H1 (cell line): ENCODE measurements around the gene CMKLR1.

Source experiments
- ASH2L ChIP-seq: fragments of 200-600, 300-600 bp; sonication (generic); IDR thresholded peaks from one replicate; pipeline ENCODE4 v1.7.1; 2017; ENCODE audit warnings: low read length
- ATF3 ChIP-seq: IDR thresholded peaks from 2 replicates; pipeline ENCODE4 v1.6.1; 2011; ENCODE audit warnings: low read depth, mild to moderate bottlenecking, low read length; ENCODE audit not compliant: insufficient read depth
- BCL11A ChIP-seq, 2 experiments: IDR thresholded peaks; one replicate each; pipeline ENCODE4 v1.6.1; 2011; ENCODE audit warnings: low read depth in 2 of 2, low read length in 2 of 2, mild to moderate bottlenecking in 2 of 2
- CHD2 ChIP-seq: IDR thresholded peaks from 2 replicates; pipeline ENCODE4 v1.6.1; 2012; ENCODE audit warnings: low read length, improper control_type of control experiment
- E2F6 ChIP-seq: IDR thresholded peaks from 2 replicates; pipeline ENCODE4 v1.6.1; 2012; ENCODE audit warnings: inconsistent platforms
- GABPA ChIP-seq: IDR thresholded peaks from 2 replicates; pipeline ENCODE4 v1.6.1; 2011; ENCODE audit warnings: mild to moderate bottlenecking, low read length, moderate library complexity, borderline replicate concordance; ENCODE audit not compliant: insufficient read depth
- MAX ChIP-seq: IDR thresholded peaks from 2 replicates; pipeline ENCODE4 v1.6.1; 2012; ENCODE audit warnings: inconsistent platforms
- POLR2A ChIP-seq, 2 experiments: IDR thresholded peaks; 1 replicate in 1 of 2; 2 replicates in 1 of 2; pipeline ENCODE4 v1.6.1; 2011; ENCODE audit warnings: low read depth in 2 of 2, low read length in 2 of 2, mild to moderate bottlenecking in 2 of 2; ENCODE audit errors: control extremely low read depth in 1 of 2
- POLR2AphosphoS5 ChIP-seq: IDR thresholded peaks from 2 replicates; pipeline ENCODE4 v1.6.1; 2011; ENCODE audit warnings: low read depth, low read length
- SP4 ChIP-seq: IDR thresholded peaks from 2 replicates; pipeline ENCODE4 v1.6.1; 2012; ENCODE audit warnings: low read length, inconsistent platforms
- TAF1 ChIP-seq: IDR thresholded peaks from 2 replicates; pipeline ENCODE4 v1.6.1; 2011; ENCODE audit warnings: mild to moderate bottlenecking, low read depth, low read length
- YY1 ChIP-seq: IDR thresholded peaks from 2 replicates; pipeline ENCODE4 v1.6.1; 2011; ENCODE audit warnings: low read depth, mild to moderate bottlenecking, low read length

GRCh38 chr12:108323581-108323980, 15.5 kb downstream of the CMKLR1 start:
- TF ChIP-seq POLR2A (IDR thresholded peaks at IDR 0.05; ENCODE audit: control extremely low read depth in 1 of 2, low read depth in 2 of 2, low read length in 2 of 2): no peak
- TF ChIP-seq GABPA: no peak
- no peak for TF ChIP-seq E2F6
- no peak for TF ChIP-seq SP4
- TF ChIP-seq MAX: no peak
- TF ChIP-seq CHD2: no peak
- TF ChIP-seq ATF3: no peak
- TF ChIP-seq YY1: no peak
- TF ChIP-seq POLR2AphosphoS5: no peak
- TF ChIP-seq BCL11A (IDR thresholded peaks at IDR 0.05; ENCODE audit: low read depth in 2 of 2, low read length in 2 of 2): no peak
- TF ChIP-seq TAF1: no peak
- no peak for TF ChIP-seq ASH2L
